Stimulated activated CD4-positive, alpha-beta T cell treated with anti-CD3 and anti-CD28 coated beads, Interleukin-15, amount 100 ng/mL, for 1 hour (primary cell): ENCODE data around the gene CTNNAL1.
A peak's percentile ranks its signal among the peaks of the same experiment; 100 is the strongest.
"Not testable (repeated sequence)": the region's sequence is repeated elsewhere in the genome, so short reads cannot be mapped to it uniquely, and the experiment has no call there.

Experiments
- DNase-seq, 2 donors: peaks; one replicate each; pipeline ENCODE4 v3.0.0-alpha.2; 2020; ENCODE audit warnings: low read depth in 1 of 2, low spot score in 1 of 2

The CTNNAL1 gene

DNA sequence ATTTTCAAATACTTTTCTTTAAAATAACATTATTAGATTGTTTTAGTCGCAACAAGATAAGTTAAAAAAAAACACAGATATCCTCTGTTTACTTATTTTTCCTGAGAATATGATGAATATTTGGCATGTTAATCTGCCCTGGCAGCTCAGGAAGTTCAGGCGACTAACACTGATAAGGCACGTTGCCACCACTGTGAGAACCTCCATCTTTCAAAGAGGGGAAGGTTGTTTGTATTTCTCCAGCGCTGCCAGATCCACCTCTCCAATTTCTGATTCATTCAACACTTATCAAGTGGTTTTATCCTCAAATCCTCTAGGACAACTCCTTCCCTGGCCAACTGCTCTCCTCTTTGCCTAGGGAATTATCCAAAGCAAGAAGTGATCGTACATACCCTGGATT, 21.8 kb downstream of the CTNNAL1 start:
- no peak for DNase-seq

DNA sequence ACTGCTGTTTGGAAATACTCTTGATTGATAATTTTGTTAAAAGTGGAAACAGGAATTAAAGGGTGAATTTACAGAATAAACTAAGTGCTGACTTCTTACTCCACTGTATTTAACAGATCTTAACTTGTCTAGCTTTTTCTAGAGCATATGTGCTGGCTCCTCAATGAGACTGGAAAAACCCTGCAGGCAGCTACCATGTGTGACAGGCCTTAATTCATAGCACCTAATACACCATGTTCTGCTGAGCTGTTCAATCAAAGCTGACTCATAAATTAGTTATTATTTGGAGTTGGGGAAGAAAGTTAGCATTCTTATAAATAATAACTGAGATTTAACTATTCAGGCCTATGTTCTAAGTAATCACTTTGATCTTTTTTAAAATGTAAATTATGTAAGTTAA, 29.4 kb downstream of the CTNNAL1 start:
- no peak for DNase-seq

DNA sequence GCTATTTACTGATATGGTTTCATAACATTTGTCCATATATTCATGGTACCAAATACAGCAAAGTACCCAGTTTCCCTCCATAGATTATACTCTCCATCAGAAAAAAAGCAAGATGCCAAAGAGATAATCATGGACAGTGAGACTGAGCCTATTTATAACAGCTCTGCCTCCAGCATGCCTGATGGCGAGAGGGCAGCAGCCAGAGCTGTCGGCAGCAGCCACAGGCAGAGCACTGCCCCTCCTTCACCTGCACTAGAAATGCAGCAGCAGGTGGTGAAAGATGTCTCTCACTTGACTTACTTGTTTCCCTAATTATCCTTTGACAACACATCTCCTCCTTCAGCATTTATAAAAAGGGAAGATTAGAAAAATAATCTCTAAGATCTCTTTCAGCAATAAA, 32.4 kb downstream of the CTNNAL1 start:
- DNase-seq: no peak

DNA sequence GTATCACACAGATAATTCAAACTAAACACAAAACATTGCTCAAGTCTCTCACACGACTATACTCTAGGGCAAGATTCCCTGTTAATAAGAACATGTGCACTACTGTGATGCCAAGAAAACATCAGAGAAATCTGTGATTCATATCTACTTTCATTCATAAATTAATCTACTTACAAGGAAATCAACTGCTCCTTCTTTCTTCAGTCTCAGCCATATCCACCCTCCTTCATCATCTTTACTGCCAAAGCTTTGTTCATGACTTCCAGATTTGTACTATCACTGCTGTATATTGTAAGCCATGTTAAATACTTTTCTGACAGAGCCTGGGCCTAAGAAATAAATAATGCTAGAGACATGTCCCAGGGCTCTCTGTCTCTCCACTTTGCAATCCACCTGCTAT, 35.1 kb downstream of the CTNNAL1 start:
- DNase-seq: no peak

DNA sequence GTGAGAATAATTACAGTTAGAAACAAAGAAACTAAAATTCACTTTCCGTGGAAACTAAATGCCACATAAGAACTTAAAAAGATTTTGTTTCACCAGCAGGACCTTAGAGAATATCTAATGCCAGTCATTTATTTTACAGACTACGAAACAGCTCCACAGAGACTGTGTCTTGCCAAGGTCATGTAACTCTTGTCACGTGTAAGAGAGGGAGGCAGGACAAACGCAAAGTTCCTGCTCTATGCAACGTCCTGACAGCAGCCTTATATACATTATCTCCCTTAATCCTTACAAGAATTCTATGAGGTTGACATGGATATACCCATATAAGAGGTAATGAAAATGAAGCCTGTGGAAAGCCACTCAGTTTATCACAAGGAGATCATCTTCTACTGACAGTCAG, 39.4 kb downstream of the CTNNAL1 start:
- no peak for DNase-seq

DNA sequence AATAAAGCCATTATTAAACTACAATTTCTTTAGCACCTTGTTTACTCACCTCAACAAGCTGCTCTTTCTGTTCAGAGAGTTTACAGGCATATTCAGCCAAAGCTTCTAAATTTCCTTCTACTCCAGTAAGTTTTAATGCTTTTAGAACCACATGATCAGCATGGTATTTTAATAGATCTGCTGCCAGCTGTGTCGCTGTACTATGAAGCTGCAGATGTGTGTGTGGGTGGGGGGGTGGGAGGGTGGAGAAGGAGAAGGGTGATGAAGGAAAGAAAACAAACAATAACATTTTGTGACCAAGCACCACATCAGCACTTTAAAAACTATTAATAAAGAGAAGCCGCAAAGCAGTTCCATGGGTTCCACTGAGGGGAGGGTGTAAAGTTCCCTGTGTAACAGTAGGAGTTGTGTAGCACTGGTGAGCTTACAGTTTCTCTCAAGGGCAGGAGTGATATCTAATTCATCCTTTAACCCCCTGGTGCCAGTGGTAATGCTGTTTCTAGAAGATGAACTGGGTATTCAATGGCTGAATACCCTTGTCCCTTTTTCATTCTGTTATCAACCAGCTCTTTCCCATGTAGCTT, 40.6 kb downstream of the CTNNAL1 start:
- DNase-seq: no peak

DNA sequence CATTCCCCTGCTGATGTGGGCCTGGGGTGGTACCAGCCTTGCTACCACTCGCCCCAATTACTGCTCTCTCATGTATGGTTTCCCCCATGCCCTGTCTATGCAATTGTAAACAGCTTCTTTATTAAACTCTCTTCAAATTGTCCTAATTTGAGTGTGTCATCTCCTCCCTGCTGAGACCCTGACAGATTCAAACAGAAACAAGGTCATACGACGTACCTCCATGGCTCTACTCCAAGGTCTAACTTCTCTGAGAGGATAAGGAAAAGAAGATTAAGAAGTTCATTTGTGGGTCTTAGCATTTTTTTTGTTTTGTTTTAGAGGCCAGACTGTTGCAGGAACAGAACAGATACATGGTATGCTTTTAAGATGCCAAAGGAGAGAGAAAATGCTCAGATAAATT, 41.1 kb downstream of the CTNNAL1 start:
- DNase-seq: no peak

DNA sequence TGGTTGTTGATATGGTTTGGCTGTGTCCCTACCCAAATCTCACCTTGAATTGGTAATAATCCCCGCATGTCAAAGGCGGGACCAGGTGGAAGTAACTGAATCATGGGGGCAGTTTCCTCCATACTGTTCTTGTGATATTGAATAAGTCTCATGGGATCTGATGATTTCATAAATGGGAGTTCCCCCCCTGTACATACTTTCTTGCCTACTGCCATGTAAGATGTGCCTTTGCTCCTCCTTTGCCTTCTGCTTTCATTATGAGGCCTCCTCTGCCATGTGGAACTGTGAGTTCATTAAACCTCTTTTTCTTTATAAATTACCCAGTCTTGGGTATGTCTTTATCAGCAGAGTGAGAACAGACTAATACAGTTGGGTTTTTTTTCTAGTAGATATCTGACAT, 41.9 kb downstream of the CTNNAL1 start:
- not testable (repeated sequence) for DNase-seq

DNA sequence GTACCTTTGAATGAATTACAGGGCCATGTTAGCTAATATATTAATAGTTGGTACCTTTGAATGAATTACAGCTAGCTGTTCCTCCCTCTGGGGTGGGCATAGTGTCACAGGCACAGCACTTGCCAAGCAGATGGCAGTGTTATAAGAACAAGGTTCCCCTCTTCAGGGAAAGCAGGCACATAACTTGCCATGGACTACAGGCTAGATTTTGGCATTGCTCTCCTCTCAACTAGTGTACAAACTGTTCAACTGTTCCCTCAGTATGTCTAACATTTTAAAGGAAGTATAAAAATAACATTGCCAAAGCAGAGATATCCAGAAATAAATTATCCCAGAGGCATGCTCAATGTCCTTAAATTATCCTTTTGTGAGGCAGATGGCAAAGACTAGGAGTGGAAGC, 45.4 kb downstream of the CTNNAL1 start:
- DNase-seq: no peak

DNA sequence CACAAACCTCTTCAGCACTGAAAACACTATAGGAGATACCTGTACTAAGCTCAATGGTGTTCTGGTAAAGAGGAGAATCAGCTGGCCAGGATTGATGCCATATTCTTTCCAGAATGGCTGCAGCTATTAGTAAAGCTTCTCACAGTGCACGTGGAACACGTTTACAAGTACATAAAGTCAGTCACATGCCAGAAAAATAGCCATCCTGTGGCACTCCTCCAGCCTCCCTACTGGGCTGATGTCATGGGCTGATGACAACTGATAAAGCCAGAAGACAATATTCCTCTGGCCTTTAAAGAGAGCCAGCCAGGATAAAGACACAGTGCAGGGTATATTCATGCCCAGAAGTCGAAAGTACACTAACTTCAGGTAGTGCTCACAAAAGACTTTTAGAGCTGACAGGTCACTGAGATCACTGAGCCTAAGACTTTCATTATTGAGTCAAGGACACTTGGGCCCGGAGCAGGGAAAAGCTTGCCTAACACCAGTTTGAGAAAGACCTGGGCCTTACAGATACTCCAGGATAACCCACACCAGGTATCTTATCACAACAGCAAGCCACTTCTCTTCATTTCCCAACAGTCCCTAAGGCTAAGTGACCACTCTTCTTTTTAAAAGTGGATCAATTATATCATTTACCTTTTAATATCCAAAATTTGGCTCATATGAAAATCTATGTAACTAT, 49.7 kb downstream of the CTNNAL1 start:
- no peak for DNase-seq

DNA sequence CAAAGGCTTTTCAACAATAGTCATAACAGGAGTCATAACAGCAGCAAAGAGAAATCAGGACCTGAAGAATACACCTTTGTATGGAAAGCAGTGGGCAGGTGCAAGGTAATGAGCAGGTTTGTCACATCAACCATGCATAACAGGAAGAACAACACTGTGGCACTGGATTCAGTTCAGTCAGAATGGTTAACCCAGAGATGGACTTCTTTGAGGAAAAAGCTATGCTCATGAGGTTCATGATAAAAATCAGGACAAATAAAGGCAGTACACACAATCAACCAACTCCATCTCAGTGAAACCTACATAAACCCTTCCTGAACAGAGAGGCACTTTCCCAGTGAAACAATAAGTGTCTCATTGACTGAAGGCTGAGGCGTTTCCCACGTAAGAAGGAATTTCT, 52.1 kb downstream of the CTNNAL1 start:
- no peak for DNase-seq

DNA sequence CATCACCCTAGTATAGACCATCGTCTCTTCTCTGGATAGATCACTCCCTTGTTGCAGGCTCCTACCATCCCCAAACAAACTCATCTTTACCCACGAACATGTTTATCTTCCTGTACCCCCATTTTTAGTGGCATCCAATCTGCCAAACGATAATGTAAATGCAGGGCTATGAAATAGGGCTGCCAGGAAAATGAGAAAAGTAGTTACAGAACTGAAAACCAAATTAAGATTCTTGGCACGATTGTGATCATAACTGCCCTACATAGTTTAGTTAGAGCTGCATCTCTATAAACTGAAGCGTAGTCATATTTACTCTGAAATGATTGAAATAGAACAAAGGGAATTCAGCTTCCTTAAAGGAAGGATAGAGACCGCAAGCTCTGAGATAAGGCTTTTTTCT, 53.0 kb downstream of the CTNNAL1 start:
- no peak for DNase-seq

DNA sequence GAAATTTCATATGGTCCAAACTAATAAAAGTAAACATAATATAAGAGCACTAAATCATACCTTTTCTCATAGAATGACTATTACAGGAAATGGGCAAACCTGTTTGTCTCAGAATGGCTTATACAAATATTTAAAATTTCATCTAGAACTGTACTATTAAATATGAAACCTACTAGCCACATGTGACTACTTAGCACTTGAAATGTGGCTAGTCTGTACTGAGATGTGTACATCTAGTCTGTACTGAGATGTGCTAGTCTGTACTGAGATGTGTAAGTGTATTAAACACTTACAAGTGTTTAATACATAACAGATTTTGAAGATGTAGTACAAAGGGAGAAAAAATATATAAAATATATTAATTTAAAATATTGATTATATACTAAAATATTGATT, 56.7 kb downstream of the CTNNAL1 start:
- DNase-seq: no peak

DNA sequence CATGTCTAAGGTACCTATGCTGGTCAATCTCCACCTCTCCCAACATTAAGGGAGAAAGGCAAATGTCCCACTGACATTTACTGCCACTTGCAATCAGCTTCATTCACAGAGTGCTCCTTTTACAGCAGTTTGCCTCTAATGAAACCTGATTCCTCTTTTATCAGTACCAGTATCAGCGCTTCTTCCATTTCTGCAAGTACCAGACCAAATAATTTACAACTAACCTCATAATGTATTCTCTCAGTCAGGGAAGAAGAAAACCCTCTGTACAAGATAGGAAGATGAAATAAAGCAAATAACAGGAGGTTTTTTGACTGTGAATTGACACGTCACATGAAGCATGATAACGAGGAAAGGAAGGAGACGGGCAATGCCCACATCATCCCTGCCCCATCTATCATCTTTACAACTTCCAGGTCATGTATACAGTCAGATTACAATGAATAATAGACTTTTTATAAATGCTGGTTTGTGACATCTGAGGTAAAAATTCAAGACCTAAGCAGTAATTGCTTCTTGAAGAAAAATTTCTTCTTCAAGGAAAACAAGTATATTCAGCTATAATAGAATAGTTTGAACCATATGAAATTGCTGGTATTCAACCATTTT, 57.2 kb downstream of the CTNNAL1 start:
- DNase-seq: no peak

DNA sequence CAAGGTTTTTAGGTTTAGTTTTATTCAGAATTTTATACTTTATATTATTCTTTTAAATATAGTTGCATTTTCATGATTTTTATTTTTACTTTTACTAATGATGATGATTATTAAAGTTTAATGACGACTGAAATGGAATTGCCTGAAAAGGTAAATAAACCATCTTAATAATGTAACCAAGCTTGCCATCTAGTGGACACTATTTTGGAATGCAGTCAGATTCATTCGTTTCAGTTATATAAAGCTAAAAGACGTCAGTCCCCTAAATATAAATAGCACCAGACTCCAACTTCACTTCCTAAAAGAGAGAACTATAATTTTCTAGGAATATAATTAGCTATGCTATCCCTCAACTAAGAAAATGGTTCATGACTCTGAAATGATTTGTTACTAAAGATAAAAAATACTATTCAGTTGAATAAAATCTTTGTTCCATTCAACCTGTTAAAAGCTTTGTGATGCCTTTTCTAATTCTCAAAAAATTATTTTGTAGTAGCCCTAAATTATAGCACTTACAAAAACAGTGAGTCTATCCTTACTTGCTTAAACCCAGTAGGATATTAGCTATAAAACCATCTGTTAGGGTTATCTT, 59.2 kb downstream of the CTNNAL1 start:
- no peak for DNase-seq

DNA sequence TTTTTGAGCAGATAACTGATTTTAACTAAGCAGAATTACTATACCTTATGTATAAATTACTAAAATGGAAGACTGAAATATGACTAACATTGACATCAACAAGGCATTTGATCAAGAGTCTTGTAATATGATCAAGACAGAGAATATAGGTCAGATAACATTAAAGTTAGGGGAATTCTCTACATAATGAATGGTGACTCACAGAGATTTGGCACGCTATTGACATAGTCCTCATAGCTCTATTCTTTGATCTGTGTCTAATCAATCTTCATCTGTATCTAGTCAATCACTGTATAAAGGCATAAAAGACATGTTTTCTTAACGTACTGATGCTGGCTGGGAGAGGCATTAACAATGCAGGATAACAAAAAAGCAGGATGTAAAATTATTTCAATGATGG, 61.7 kb downstream of the CTNNAL1 start:
- no peak for DNase-seq

DNA sequence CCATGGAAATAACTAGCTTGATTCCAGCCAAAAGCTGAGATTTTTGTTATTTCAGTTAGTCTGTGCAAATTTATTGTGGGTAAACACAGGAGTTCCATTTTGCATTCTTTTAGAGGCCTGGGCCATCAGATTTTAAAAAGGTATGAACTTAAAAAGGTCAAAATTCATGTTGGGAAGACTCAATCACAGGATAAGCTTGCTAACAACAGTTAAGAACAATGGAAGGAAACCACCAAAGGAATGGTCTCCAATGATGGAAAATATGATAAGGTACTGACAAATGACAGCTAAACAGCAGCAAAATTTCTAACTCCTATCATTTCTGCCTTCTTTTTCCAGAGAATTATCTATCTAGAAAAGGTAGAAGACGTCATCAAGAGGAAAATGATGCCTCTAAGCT, 63.1 kb downstream of the CTNNAL1 start:
- no peak for DNase-seq

DNA sequence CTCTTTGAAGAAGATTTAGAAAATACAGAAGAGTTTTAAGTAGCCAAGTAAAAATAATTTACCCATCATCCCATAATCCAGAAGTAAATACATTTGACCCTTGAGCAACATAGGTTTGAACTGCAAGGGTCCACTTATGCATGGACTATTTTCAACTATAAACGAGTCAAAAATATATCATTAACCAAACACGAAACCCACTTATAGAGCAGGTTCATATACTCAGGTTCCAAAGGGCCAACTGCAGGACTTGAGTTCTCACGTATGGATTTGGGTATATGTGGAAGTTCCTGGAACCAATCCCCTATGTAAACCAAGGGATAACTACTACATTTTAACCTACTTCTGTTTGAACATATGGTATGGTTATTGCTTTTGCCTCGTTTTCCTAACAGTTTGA, 73.3 kb downstream of the CTNNAL1 start:
- no peak for DNase-seq

DNA sequence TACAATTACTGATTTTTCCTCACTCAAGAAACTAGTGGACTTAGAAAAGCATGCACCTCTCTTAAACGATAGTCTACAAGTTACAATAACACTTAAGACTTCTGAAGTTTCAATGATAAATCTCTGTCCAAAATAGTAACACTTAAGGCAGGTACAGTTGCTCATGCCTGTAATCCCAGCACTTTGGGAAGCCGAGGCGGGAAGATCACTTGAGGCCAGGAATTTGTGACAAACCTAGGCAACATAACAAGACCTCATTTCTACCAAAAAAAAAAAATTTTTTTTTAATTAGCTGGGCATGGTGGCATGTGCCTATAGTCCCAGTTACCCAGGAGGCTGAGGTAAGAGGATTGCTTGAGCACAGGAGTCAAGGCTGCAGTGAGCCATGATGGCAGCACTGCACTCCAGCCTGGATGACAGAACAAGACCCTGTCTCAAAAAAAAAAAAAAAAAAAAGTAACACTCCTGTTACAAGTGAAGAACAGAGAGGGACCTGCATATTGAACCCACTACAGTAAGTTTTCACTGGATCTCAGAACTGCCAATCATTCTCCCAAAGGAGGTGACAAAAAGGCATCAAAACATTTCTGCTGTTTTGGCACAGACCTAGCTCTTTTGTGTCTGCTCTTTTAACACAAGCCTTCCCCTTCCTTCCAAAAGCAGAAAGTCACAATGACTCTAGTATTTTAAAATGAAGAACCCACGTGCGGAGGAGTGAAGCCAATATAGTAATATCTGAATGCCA, 75.6 kb downstream of the CTNNAL1 start:
- DNase-seq: no peak

DNA sequence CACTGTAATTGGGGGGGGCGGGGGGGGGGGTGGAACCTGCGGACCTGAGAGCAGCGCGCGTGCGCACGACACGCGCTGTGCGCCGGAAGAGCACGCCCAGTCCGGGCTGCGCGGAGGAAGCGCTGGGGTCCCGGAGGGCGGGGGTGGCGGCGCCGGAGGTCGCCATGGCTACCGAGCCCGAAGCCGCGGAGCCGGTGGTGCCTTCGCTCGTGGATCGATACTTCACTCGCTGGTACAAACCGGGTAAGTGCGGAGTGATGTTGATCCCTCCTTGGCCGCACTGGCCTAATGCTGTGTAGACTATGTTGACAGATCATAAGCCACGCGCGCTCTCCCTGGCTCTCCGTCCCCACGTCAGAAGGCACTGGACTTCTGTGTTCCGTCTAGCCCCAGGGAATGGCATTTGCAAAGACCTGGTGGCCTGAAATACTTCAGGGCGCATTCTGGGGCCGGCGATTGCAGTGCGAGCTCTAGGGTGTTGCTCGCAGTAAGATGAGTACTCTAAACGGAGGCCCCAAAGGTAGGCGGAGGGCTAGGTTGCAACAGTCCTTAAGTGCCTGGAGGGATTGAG, 78.9 kb downstream of the CTNNAL1 start, which contains the start of gene ABITRAM:
TSS of gene ABITRAM (plus strand) at position 78 of the 571 bp plus-strand sequence. CDS start at position 165, 87 bp downstream.
- DNase-seq: peak; percentile 56 to 62

DNA sequence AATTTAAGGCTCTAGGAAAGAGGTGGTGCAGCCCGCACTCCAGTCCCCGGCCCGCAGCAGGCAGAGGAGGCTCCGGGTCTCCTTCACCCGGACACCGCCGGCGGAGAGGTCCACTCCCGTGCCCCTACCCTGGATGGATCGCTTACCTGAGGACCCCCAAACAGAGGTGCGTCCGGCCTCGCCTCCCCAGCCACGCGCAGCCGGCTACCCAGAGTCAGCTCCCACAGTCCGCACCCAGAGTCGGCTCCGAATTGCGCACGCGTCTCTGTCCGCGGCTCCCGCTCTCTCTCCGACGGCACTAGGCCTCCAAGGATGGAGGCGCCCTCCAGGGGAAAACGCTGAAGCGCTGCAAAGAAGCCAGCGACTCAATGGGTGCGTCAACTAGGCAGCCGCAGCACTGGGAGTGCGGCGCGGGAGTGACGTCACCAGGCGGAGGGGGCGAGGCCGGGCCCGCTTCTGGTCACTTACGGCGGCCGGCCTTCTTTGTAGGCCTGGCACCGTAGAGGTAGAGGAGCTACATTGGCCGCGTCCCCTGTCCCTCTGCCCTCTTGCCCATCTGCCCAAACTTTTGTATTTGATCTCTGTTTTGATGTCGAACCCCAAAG, 79.5 kb downstream of the CTNNAL1 start, which contains the start of gene ELP1:
TSS of gene ELP1 (minus strand) at position 407 of the 605 bp plus-strand sequence. CDS start 2,978 bp downstream, outside the sequence.
- DNase-seq: peak; percentile 77 to 86
